Endothelial cell of umbilical vein (primary cell): Measurements from ENCODE around the gene LPAR3.

Experiments
- EZH2 ChIP-seq: IDR thresholded peaks from 2 replicates; pipeline ENCODE4 v1.6.1; 2012; ENCODE audit warnings: borderline replicate concordance, low read depth, mild to moderate bottlenecking, moderate library complexity, low read length, inconsistent platforms; ENCODE audit not compliant: severe bottlenecking
- FOS ChIP-seq: IDR thresholded peaks from 2 replicates; pipeline ENCODE4 v1.6.1; 2011; ENCODE audit warnings: mild to moderate bottlenecking, low read length, moderate library complexity, borderline replicate concordance; ENCODE audit not compliant: insufficient read depth
- GATA2 ChIP-seq: IDR thresholded peaks from 2 replicates; pipeline ENCODE4 v1.7.0; 2011; ENCODE audit warnings: low read depth, mild to moderate bottlenecking, moderate library complexity, mixed read lengths, low read length; ENCODE audit not compliant: insufficient read length, insufficient read depth
- MYC ChIP-seq: IDR thresholded peaks from one replicate; pipeline ENCODE4 v1.6.1; 2011; ENCODE audit warnings: mild to moderate bottlenecking, low read depth, low read length
- POLR2A ChIP-seq: IDR thresholded peaks from 2 replicates; pipeline ENCODE4 v1.6.1; 2012; ENCODE audit warnings: low read depth, mild to moderate bottlenecking, control low read depth, low read length
- POLR2AphosphoS5 ChIP-seq: IDR thresholded peaks from 2 replicates; pipeline ENCODE4 v1.6.1; 2012; ENCODE audit warnings: low read depth, mild to moderate bottlenecking, control low read depth, low read length, moderate library complexity; ENCODE audit not compliant: insufficient read depth
- TF ChIP-seq, protein P1 (sequence below), 2 donors: IDR thresholded peaks; 1 replicate in 1 of 2; 2 replicates in 1 of 2; pipeline ENCODE4 v1.5.1; 2011; ENCODE audit warnings: low read length in 2 of 2, mild to moderate bottlenecking in 2 of 2, moderate library complexity in 2 of 2, control low read depth in 1 of 2, inconsistent platforms in 1 of 2, low read depth in 1 of 2; ENCODE audit not compliant: insufficient read depth in 1 of 2; ENCODE audit errors: extremely low read depth in 1 of 2

DNA sequence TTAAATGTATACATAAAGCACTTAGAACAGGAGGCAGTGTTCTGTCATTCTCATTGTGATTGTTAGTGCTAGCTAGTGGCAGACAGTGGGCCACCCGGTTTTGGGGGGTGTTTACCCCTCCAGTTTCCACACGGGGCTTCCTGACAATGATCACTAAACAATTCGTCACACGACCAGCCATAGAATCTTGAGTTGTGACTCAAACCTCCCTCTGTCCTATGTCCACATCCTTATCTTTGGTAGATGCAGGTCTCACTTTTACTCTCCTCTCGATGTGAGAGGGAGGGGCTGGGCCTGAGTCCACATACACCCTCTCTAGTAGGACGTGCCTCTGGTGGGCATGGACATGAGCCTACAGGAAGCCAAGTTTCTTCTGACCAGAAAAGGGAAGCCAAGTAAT, 110.1 kb downstream of the LPAR3 start:
- TF ChIP-seq FOS (no peak), POLR2A (no peak), EZH2 (no peak), POLR2AphosphoS5 (no peak), MYC (no peak), GATA2 (no peak)
- TF ChIP-seq, protein P1, sequence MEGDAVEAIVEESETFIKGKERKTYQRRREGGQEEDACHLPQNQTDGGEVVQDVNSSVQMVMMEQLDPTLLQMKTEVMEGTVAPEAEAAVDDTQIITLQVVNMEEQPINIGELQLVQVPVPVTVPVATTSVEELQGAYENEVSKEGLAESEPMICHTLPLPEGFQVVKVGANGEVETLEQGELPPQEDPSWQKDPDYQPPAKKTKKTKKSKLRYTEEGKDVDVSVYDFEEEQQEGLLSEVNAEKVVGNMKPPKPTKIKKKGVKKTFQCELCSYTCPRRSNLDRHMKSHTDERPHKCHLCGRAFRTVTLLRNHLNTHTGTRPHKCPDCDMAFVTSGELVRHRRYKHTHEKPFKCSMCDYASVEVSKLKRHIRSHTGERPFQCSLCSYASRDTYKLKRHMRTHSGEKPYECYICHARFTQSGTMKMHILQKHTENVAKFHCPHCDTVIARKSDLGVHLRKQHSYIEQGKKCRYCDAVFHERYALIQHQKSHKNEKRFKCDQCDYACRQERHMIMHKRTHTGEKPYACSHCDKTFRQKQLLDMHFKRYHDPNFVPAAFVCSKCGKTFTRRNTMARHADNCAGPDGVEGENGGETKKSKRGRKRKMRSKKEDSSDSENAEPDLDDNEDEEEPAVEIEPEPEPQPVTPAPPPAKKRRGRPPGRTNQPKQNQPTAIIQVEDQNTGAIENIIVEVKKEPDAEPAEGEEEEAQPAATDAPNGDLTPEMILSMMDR (IDR thresholded peaks at IDR 0.05; ENCODE audit: extremely low read depth in 1 of 2, insufficient read depth in 1 of 2, low read depth in 1 of 2, low read length in 2 of 2) = no peak
